OCI-LY7 (cell line): Measurements from ENCODE around the gene CTNNAL1. TPM values are rescaled to one million over a fixed set of nuclear protein-coding genes. Genes with fewer than 3 reads are reported as not detected.

Source experiments
- BruUV-seq: library from RNA; stranded (reverse); fragments of 400-500 nt; replicated peaks from 2 replicates; lab custom pipeline; 2021; lab: Mats Ljungman, UMichigan
- CTCF ChIA-PET: fragments of 300-600 bp; sonication (Branson Sonifier 250); formaldehyde crosslinking; loops from one replicate; lab custom pipeline; 2022; ENCODE audit warnings: antibody characterized with exemption; ENCODE audit not compliant: unreplicated experiment; lab: Charles Lee
- POLR2A ChIA-PET: fragments of 300-600 bp; sonication (Branson Sonifier 250); formaldehyde crosslinking; loops from one replicate; lab custom pipeline; 2022; ENCODE audit warnings: antibody characterized with exemption; lab: Charles Lee
- DNase-seq: peaks from one replicate; pipeline ENCODE4 v3.0.0-alpha.2; 2015; ENCODE audit warnings: low spot score
- H2AFZ ChIP-seq: fragments of 200-600 bp; sonication (generic), shearing (Covaris generic); 2 replicates; pipeline ENCODE4 v1.6.1; 2014; ENCODE audit warnings: mild to moderate bottlenecking, antibody characterized with exemption, low read length, moderate library complexity
- H3K27ac ChIP-seq: fragments of 200-600 bp; sonication (generic); 2 replicates; pipeline ENCODE4 v1.5.1; 2014; ENCODE audit warnings: mixed run types, low read depth, mild to moderate bottlenecking, moderate library complexity, low read length, inconsistent platforms; ENCODE audit not compliant: poor library complexity, severe bottlenecking
- H3K36me3 ChIP-seq: fragments of 200-600 bp; sonication (generic); 2 replicates; pipeline ENCODE4 v1.6.1; 2014; ENCODE audit warnings: mild to moderate bottlenecking, antibody characterized with exemption, low read length, moderate library complexity, mixed read lengths; ENCODE audit not compliant: insufficient read depth
- H3K4me1 ChIP-seq: fragments of 200-600 bp; sonication (generic); 2 replicates; pipeline ENCODE4 v1.5.1; 2014; ENCODE audit warnings: mild to moderate bottlenecking, low read length; ENCODE audit not compliant: insufficient read depth, poor library complexity, severe bottlenecking
- H3K4me2 ChIP-seq: fragments of 200-600 bp; sonication (generic); 2 replicates; pipeline ENCODE4 v1.6.1; 2014; ENCODE audit warnings: mild to moderate bottlenecking, low read length
- H3K4me3 ChIP-seq: fragments of 200-600 bp; sonication (generic); 2 replicates; pipeline ENCODE4 v1.5.1; 2014; ENCODE audit warnings: mild to moderate bottlenecking, low read depth, low read length; ENCODE audit not compliant: poor library complexity, severe bottlenecking
- H3K79me2 ChIP-seq: fragments of 200-600 bp; sonication (generic); 2 replicates; pipeline ENCODE4 v1.6.1; 2016; ENCODE audit warnings: low read depth, mild to moderate bottlenecking, low read length, moderate library complexity, mixed read lengths; ENCODE audit not compliant: insufficient read depth
- H3K9me2 ChIP-seq: fragments of 200-600 bp; sonication (generic); 2 replicates; pipeline ENCODE4 v1.6.1; 2016; ENCODE audit warnings: mild to moderate bottlenecking, low read length, mixed read lengths; ENCODE audit not compliant: insufficient read depth
- H3K9me3 ChIP-seq: fragments of 200-600 bp; sonication (generic); 2 replicates; pipeline ENCODE4 v1.6.1; 2014; ENCODE audit warnings: mild to moderate bottlenecking, mixed run types, low read length, mixed read lengths
- H4K20me1 ChIP-seq: fragments of 200-600 bp; sonication (generic); 2 replicates; pipeline ENCODE4 v1.6.1; 2014; ENCODE audit warnings: mild to moderate bottlenecking, antibody characterized with exemption, low read length, moderate library complexity, mixed read lengths; ENCODE audit not compliant: insufficient read depth
- EZH2phosphoT487 ChIP-seq: fragments of 200-600 bp; sonication (generic); IDR thresholded peaks from 2 replicates; pipeline ENCODE4 v1.6.1; 2018; ENCODE audit warnings: low read depth, borderline replicate concordance, mild to moderate bottlenecking, mixed run types, antibody characterized with exemption, low read length, moderate library complexity, mixed read lengths
- intact Hi-C: fragments of 100-400 bp; cut with micrococcal nuclease; formaldehyde crosslinking; loops from one replicate; pipeline ENCODE4 v1.10.0; 2022; ENCODE audit not compliant: unreplicated experiment
- total RNA-seq, 2 experiments: library from RNA; depleted of rRNA in 1 of 2; stranded (reverse); fragments of >200 nt in 1 of 2; shearing (Covaris generic) in 1 of 2; gene quantifications; 2 replicates each; pipeline ENCODE4 v1.2.3, GENCODE V29; 2014 to 2022
- TF ChIP-seq, protein P1 (sequence below): fragments of 200-600 bp; sonication (generic); conservative IDR thresholded peaks from 2 replicates; pipeline ENCODE4 v1.5.1; 2014; ENCODE audit warnings: mild to moderate bottlenecking, antibody characterized with exemption, low read length, moderate library complexity, mixed read lengths

CTNNAL1 gene
- total RNA-seq, 2 experiments from 2014 or later = 32.0 to 35.3 TPM

DNA sequence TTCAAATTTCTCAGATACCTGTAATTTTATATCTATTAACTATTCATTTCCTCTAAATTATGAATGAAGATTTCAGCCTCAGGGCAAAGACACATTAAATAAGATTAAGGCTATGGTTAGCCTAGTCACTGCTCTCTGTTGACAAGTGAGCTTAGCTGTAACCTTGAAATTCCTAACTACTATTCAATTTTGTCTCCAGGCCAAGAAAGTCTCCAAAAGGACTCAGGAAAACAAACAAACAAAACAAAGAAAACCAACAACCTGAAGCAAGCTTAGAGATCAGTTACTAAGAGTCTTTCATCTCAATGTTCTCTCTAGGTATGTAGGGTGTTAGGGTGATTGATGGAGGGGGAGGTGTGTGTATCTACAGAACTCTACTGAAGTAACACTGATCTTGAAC is 9.6 kb upstream of the CTNNAL1 start:
- no peak overlapping the region for H3K4me2 ChIP-seq
- no peaks in the 10 kb centered on the region for H3K9me3 ChIP-seq
- H2AFZ ChIP-seq = no peak overlapping the region
- peaks cover 81% of the 10 kb centered on the region for H3K36me3 ChIP-seq
- no peak overlapping the region for H3K4me3 ChIP-seq
- intact Hi-C loops = no loop called here
- ChIA-PET POLR2A (interaction anchor here (0.7 to 1.0 kb wide), 2 partner anchors 10 to 42 kb away, joined by 3 to 4 read pairs; no protein-coding TSS in a partner anchor), CTCF (no interaction called here)
- peaks cover 2% of the 10 kb centered on the region for H3K4me1 ChIP-seq
- DNase-seq = no peak
- no peaks in the 10 kb centered on the region for H3K79me2 ChIP-seq
- no TSS peak for BruUV-seq
- no peaks in the 10 kb centered on the region for H3K9me2 ChIP-seq
- no peaks in the 10 kb centered on the region for H4K20me1 ChIP-seq
- H3K27ac ChIP-seq = no peak overlapping the region
- TF ChIP-seq, protein P1, sequence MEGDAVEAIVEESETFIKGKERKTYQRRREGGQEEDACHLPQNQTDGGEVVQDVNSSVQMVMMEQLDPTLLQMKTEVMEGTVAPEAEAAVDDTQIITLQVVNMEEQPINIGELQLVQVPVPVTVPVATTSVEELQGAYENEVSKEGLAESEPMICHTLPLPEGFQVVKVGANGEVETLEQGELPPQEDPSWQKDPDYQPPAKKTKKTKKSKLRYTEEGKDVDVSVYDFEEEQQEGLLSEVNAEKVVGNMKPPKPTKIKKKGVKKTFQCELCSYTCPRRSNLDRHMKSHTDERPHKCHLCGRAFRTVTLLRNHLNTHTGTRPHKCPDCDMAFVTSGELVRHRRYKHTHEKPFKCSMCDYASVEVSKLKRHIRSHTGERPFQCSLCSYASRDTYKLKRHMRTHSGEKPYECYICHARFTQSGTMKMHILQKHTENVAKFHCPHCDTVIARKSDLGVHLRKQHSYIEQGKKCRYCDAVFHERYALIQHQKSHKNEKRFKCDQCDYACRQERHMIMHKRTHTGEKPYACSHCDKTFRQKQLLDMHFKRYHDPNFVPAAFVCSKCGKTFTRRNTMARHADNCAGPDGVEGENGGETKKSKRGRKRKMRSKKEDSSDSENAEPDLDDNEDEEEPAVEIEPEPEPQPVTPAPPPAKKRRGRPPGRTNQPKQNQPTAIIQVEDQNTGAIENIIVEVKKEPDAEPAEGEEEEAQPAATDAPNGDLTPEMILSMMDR = no peak
- TF ChIP-seq EZH2phosphoT487 = no peak

GRCh38 chr9:109020581-109021511 is 7.5 kb upstream of the CTNNAL1 start:
- POLR2A ChIA-PET = interaction anchor here (0.9 to 1.3 kb wide), 2 partner anchors 23 to 26 kb away, joined by 3 read pairs; no protein-coding TSS in a partner anchor
- no TSS peak for BruUV-seq
- intact Hi-C loops = no loop called here
- no peaks in the 10 kb centered on the region for H3K9me3 ChIP-seq
- CTCF ChIA-PET = no interaction called here
- TF ChIP-seq, protein P1 = no peak
- no peak for TF ChIP-seq EZH2phosphoT487
- no peak overlapping the region for H3K4me3 ChIP-seq
- no peak for DNase-seq
- no peak overlapping the region for H3K27ac ChIP-seq
- H2AFZ ChIP-seq = no peak overlapping the region
- peaks cover 4% of the 10 kb centered on the region for H3K4me1 ChIP-seq
- no peak overlapping the region for H3K4me2 ChIP-seq
- peaks cover 74% of the 10 kb centered on the region for H3K36me3 ChIP-seq
- H3K79me2 ChIP-seq = no peaks in the 10 kb centered on the region
- H4K20me1 ChIP-seq = peaks cover 6% of the 10 kb centered on the region; the same call in 1 of the 2 replicates
- no peaks in the 10 kb centered on the region for H3K9me2 ChIP-seq

DNA sequence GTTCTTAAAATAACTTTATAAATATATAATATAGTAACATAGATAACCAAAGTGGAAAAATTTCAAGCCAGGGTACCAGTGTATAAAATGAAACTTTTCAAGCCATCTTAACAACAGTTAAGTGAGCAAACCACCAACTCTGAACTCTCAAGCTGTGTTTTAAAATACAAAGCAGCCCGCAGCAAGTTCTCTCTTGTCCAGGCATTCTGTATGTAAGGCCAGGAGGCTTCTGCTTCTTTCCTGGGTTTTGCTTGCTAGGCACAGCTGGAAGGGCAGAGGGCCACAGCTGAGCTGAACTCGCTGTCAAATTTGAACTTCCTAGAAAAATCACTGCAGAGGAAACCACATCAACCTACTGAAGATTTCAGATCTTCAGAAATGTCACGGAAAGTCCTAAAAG is 6.8 kb upstream of the CTNNAL1 start:
- BruUV-seq = no TSS peak

More for the DNA sequence above, 6.8 kb upstream of the CTNNAL1 start:
- Histone ChIP-seq H3K4me2 (no peak overlapping the region), H4K20me1 (peaks cover 6% of the 10 kb centered on the region; the same call in 1 of the 2 replicates), H3K9me2 (no peaks in the 10 kb centered on the region), H3K36me3 (peaks cover 67% of the 10 kb centered on the region), H3K4me3 (no peak overlapping the region), H3K4me1 (peaks cover 4% of the 10 kb centered on the region), H2AFZ (no peak overlapping the region), H3K27ac (no peak overlapping the region), H3K9me3 (no peaks in the 10 kb centered on the region), H3K79me2 (no peaks in the 10 kb centered on the region)
- intact Hi-C loops = no loop called here
- ChIA-PET CTCF (no interaction called here), POLR2A (interaction anchor here (0.9 to 1.3 kb wide), 3 partner anchors 9 to 27 kb away, joined by 3 read pairs; no protein-coding TSS in a partner anchor)
- TF ChIP-seq, protein P1 = no peak
- TF ChIP-seq EZH2phosphoT487 = no peak
- no peak for DNase-seq
